ENCODE results near the gene SGCD. TPM values are rescaled to one million over a fixed set of nuclear protein-coding genes. Genes with fewer than 3 reads are reported as not detected.

SGCD gene
- total RNA-seq, 1 donor from 2014 or later: 7.5 TPM

DNA sequence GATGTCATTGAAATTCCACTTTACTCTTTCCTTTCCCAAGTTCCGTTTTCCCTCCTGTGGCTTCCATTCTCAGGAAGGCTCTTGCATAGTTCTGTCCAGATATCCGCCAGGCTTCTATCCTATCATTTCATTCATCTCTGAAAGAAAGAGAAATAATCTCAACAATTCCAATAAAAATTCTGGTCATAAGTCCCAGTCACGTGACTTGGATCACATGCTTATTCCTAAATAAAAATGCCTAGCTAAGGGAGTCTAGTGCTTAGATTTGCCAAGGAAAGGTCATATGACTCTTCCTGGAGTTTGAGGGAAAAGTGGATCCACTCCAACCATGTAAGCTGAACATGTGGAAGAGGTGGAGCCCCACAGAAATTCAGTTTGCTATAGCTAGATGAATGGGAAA lies 377.2 kb downstream of the SGCD start:
- no peak overlapping the region for H3K4me3 ChIP-seq
- no peaks in the 10 kb centered on the region for H3K4me1 ChIP-seq
- ATAC-seq: no peak
- TF ChIP-seq, protein P1, sequence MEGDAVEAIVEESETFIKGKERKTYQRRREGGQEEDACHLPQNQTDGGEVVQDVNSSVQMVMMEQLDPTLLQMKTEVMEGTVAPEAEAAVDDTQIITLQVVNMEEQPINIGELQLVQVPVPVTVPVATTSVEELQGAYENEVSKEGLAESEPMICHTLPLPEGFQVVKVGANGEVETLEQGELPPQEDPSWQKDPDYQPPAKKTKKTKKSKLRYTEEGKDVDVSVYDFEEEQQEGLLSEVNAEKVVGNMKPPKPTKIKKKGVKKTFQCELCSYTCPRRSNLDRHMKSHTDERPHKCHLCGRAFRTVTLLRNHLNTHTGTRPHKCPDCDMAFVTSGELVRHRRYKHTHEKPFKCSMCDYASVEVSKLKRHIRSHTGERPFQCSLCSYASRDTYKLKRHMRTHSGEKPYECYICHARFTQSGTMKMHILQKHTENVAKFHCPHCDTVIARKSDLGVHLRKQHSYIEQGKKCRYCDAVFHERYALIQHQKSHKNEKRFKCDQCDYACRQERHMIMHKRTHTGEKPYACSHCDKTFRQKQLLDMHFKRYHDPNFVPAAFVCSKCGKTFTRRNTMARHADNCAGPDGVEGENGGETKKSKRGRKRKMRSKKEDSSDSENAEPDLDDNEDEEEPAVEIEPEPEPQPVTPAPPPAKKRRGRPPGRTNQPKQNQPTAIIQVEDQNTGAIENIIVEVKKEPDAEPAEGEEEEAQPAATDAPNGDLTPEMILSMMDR (IDR thresholded peaks at IDR 0.05): no peak
- no peaks in the 10 kb centered on the region for H3K9me3 ChIP-seq
- H3K27ac ChIP-seq: no peak overlapping the region
- H3K36me3 ChIP-seq: no peaks in the 10 kb centered on the region
- intact Hi-C loops (cut with DNase I): no loop called here
- no peak for DNase-seq
- no peaks in the 10 kb centered on the region for H3K27me3 ChIP-seq

DNA sequence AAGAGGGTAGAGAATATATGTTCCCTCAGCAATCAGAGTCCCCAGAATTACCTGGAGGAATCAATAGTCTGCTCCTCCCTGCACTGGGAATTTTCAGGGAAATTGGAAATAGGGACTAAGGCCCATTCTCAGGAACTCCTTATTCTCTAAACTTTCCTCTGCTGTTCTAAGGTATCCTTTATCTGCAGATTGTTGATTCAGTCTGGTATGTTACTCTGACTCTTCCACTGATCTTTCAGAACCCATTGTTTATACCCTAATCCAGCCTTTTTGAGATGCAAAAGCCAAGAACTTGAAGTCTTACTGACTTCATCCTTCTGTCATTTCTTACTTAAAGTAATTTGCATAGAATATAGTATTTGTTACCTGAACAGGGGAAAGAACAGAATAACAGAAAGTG lies 379.7 kb downstream of the SGCD start:
- TF ChIP-seq, protein P1 (IDR thresholded peaks at IDR 0.05): no peak
- Histone ChIP-seq H3K27ac (no peak overlapping the region), H3K27me3 (no peaks in the 10 kb centered on the region), H3K4me1 (no peaks in the 10 kb centered on the region), H3K9me3 (no peaks in the 10 kb centered on the region), H3K4me3 (no peak overlapping the region), H3K36me3 (no peaks in the 10 kb centered on the region)
- ATAC-seq (no peak), DNase-seq (no peak)
- intact Hi-C loops (cut with DNase I): no loop called here

DNA sequence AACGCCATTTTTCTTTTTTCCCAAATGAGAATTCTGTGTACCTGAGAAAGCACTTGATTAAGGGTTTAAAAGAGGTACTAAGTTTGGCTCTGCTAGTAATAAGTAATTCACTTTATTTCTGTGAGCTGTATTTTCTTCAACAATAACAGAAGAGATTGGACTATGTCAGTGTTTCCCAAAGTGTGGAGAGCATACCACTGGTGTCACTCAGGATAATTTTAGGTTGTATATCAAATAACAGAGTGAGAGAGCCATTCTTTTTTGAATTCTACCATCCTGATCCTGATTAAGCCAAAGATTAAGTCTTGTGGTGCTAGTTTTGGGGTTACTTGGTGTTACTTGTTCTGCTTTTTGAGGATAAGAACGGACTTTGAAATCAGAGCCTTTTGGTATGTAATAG lies 380.8 kb downstream of the SGCD start:
- H3K4me3 ChIP-seq: no peak overlapping the region
- DNase-seq (no peak), ATAC-seq (no peak)
- no peaks in the 10 kb centered on the region for H3K27me3 ChIP-seq
- H3K4me1 ChIP-seq: no peaks in the 10 kb centered on the region
- no peaks in the 10 kb centered on the region for H3K9me3 ChIP-seq
- no peak overlapping the region for H3K27ac ChIP-seq
- TF ChIP-seq, protein P1 (IDR thresholded peaks at IDR 0.05): no peak
- intact Hi-C loops (cut with DNase I): no loop called here
- H3K36me3 ChIP-seq: no peaks in the 10 kb centered on the region

DNA sequence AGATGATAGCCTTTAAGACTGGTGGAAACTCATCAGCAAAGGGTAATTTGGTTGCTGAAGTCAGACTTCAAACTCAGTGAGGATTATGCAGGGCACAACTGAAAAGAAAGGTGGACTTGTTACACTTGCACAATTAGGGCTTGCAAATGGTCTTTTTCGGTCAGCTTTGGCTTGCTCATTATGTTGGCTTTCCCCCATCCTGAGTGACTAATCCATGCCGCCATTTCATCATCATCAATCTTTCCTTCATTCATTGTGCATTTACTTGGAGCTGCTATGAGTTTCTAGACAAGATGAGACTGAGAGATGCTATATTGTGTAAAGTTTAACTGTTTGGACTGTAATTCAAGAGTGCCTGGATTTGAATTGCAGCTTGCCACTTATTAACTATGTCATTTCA lies 388.3 kb downstream of the SGCD start:
- DNase-seq (no peak), ATAC-seq (no peak)
- Histone ChIP-seq H3K36me3 (no peaks in the 10 kb centered on the region), H3K4me3 (no peak overlapping the region), H3K9me3 (no peaks in the 10 kb centered on the region), H3K27ac (no peak overlapping the region), H3K27me3 (no peaks in the 10 kb centered on the region), H3K4me1 (no peaks in the 10 kb centered on the region)
- TF ChIP-seq, protein P1 (IDR thresholded peaks at IDR 0.05): no peak
- intact Hi-C loops (cut with DNase I): no loop called here

DNA sequence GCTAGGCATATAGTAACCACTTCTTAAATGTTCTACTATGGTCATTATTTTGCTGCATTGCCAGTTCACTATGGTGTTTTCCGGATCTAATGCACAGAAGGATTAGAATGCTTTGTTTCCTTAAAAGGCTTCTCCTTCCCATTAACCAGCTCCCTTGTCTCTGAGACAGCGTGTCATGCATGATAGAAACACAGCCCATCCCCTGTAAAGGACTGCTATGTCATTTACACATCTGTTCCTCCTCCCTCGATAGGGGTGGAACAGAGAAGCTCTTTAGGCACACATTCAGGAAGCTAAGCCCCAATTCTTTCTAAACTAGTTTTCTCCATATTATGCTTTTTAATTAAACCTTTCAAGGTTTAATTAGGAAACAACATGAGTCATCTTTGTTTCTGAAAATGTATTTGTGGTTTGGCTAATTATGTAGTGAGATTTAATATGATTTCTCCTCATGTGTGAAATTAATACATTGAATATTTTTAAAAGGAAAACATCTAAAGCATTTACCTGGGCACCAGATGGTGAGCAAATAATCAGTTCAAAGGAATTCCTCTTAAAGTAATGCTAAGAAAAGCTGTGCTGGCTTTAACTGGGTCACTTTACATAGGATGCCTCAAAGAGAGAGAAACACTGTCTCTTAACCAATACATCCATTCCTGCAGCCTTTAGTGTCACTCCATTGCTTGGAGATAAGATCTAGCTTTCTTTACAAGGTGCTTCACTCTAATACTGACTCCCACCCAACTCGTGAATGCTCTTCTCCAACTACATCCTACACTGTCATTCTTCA lies 389.8 kb downstream of the SGCD start:
- TF ChIP-seq, protein P1 (IDR thresholded peaks at IDR 0.05): no peak
- intact Hi-C loops (cut with DNase I): no loop called here
- no peak for ATAC-seq
- no peaks in the 10 kb centered on the region for H3K27me3 ChIP-seq
- no peak for DNase-seq
- H3K4me1 ChIP-seq: no peaks in the 10 kb centered on the region
- no peak overlapping the region for H3K27ac ChIP-seq
- H3K36me3 ChIP-seq: no peaks in the 10 kb centered on the region
- H3K9me3 ChIP-seq: no peaks in the 10 kb centered on the region
- no peak overlapping the region for H3K4me3 ChIP-seq

Data from upper lobe of right lung (tissue), 1 donor.